Liver (tissue), 9 donors: ENCODE results near the gene BMP8A. TPM values are rescaled to one million over a fixed set of nuclear protein-coding genes. Genes with fewer than 3 reads are reported as not detected.
A peak's percentile ranks its signal among the peaks of the same experiment; 100 is the strongest.

Source experiments
- DNase-seq: peaks from one replicate; pipeline ENCODE4 v3.0.0-alpha.2; 2017; ENCODE audit warnings: low spot score
- H3K27ac ChIP-seq, 2 donors: one replicate each; pipeline ENCODE4 v1.7.0; 2013; ENCODE audit warnings: inconsistent platforms in 2 of 2, low read length in 2 of 2, control low read depth in 1 of 2, low read depth in 1 of 2, mild to moderate bottlenecking in 1 of 2
- H3K27me3 ChIP-seq, 4 donors: one replicate each; pipeline versions ENCODE4 v1.6.1 to v1.7.0; 2013; ENCODE audit warnings: low read length in 3 of 4, inconsistent platforms in 1 of 4, mild to moderate bottlenecking in 1 of 4, moderate library complexity in 1 of 4; ENCODE audit not compliant: control insufficient read depth in 4 of 4, insufficient read depth in 4 of 4
- H3K36me3 ChIP-seq, 4 donors: one replicate each; pipeline versions ENCODE4 v1.6.1 to v1.7.0; 2013; ENCODE audit warnings: low read length in 3 of 4, mild to moderate bottlenecking in 3 of 4, low read depth in 1 of 4, moderate library complexity in 1 of 4; ENCODE audit not compliant: control insufficient read depth in 4 of 4, insufficient read depth in 3 of 4
- H3K4me1 ChIP-seq, 4 donors: one replicate each; pipeline versions ENCODE4 v1.6.1 to v1.7.0; 2013; ENCODE audit warnings: low read length in 3 of 4, mild to moderate bottlenecking in 3 of 4, moderate library complexity in 1 of 4; ENCODE audit not compliant: control insufficient read depth in 4 of 4, insufficient read depth in 4 of 4
- H3K4me3 ChIP-seq, 3 donors: one replicate each; pipeline versions ENCODE4 v1.6.1 to v1.7.0; 2013; ENCODE audit warnings: low read length in 3 of 3, control low read depth in 1 of 3, low read depth in 1 of 3, mild to moderate bottlenecking in 1 of 3
- H3K9ac ChIP-seq, 2 donors: one replicate each; pipeline ENCODE4 v1.7.0; 2013; ENCODE audit warnings: low read length in 2 of 2, mild to moderate bottlenecking in 2 of 2, moderate library complexity in 2 of 2, control low read depth in 1 of 2, low read depth in 1 of 2
- H3K9me3 ChIP-seq, 4 donors: one replicate each; pipeline versions ENCODE4 v1.6.1 to v1.7.0; 2013; ENCODE audit warnings: low read length in 3 of 4; ENCODE audit not compliant: control insufficient read depth in 4 of 4
- EGR1 ChIP-seq, 2 donors: IDR thresholded peaks; 2 replicates each; pipeline ENCODE4 v1.6.1; 2016 to 2018; ENCODE audit warnings: antibody characterized with exemption in 2 of 2, low read depth in 2 of 2
- FOXA1 ChIP-seq: IDR thresholded peaks from 2 replicates; pipeline ENCODE4 v1.6.1; 2016; ENCODE audit warnings: antibody characterized with exemption
- FOXA2 ChIP-seq: IDR thresholded peaks from 2 replicates; pipeline ENCODE4 v1.6.1; 2016; ENCODE audit warnings: antibody characterized with exemption
- GABPA ChIP-seq, 2 donors: IDR thresholded peaks in 1 of 2; conservative IDR thresholded peaks in 1 of 2; 2 replicates each; pipeline ENCODE4 v1.6.1; 2016; ENCODE audit warnings: antibody characterized with exemption in 2 of 2, mild to moderate bottlenecking in 1 of 2, moderate library complexity in 1 of 2
- HNF4A ChIP-seq, 2 donors: conservative IDR thresholded peaks; 2 replicates each; pipeline ENCODE4 v1.6.1; 2016; ENCODE audit warnings: antibody characterized with exemption in 2 of 2, mild to moderate bottlenecking in 2 of 2
- HNF4G ChIP-seq: IDR thresholded peaks from 2 replicates; pipeline ENCODE4 v1.6.1; 2016; ENCODE audit warnings: antibody characterized with exemption
- JUND ChIP-seq, 2 donors: IDR thresholded peaks; 2 replicates each; pipeline ENCODE4 v1.6.1; 2016; ENCODE audit warnings: antibody characterized with exemption in 2 of 2
- NR2F2 ChIP-seq: IDR thresholded peaks from 2 replicates; pipeline ENCODE4 v1.6.1; 2016; ENCODE audit warnings: antibody characterized with exemption
- RAD21 ChIP-seq, 2 donors: IDR thresholded peaks; 2 replicates each; pipeline ENCODE4 v1.6.1; 2016; ENCODE audit warnings: antibody characterized with exemption in 2 of 2, mild to moderate bottlenecking in 2 of 2
- RXRA ChIP-seq, 2 donors: IDR thresholded peaks; 2 replicates each; pipeline ENCODE4 v1.6.1; 2017 to 2018; ENCODE audit warnings: antibody characterized with exemption in 2 of 2, mild to moderate bottlenecking in 1 of 2
- SP1 ChIP-seq: IDR thresholded peaks from 2 replicates; pipeline ENCODE4 v1.6.1; 2018; ENCODE audit warnings: antibody characterized with exemption, mild to moderate bottlenecking
- TAF1 ChIP-seq: conservative IDR thresholded peaks from 2 replicates; pipeline ENCODE4 v1.6.1; 2016; ENCODE audit warnings: antibody characterized with exemption, mild to moderate bottlenecking
- YY1 ChIP-seq: IDR thresholded peaks from 2 replicates; pipeline ENCODE4 v1.6.1; 2016; ENCODE audit warnings: antibody characterized with exemption, mild to moderate bottlenecking
- WGBS: extraction: QIAGEN DNeasy Blood & Tissue Kit; methylation state at CpG from one replicate; pipeline ENCODE4 v1.1.7; 2013; 5-methylcytosine and 5-hydroxymethylcytosine counted together
- polyA plus RNA-seq, 2 donors: library from polyadenylated mRNA; stranded (reverse) in 1 of 2; unstranded in 1 of 2; fragments of 200-250 nt in 1 of 2; fragments of >200 nt in 1 of 2; fragmentation: Nextera tagmentation in 1 of 2; extraction: Ambion mirVana in 1 of 2; gene quantifications; one replicate each; pipeline versions ENCODE4 v1.2.1 to v1.2.3, GENCODE V29; 2013 to 2015
- total RNA-seq, 2 donors: library from RNA; depleted of rRNA; stranded (reverse); fragments of >200 nt; gene quantifications; one replicate each; pipeline ENCODE4 v1.2.3, GENCODE V29; 2014
- TF ChIP-seq, protein P1 (sequence below): IDR thresholded peaks from 2 replicates; pipeline ENCODE4 v1.6.1; 2016; ENCODE audit warnings: antibody characterized with exemption, mild to moderate bottlenecking
- TF ChIP-seq, protein P2 (sequence below): IDR thresholded peaks from 2 replicates; pipeline ENCODE4 v1.6.1; 2016; ENCODE audit warnings: antibody characterized with exemption
- TF ChIP-seq, protein P3 (sequence below): IDR thresholded peaks from 2 replicates; pipeline ENCODE4 v1.6.1; 2016; ENCODE audit warnings: antibody characterized with exemption
- TF ChIP-seq, protein P4 (sequence below): fragments of 150-350 bp; IDR thresholded peaks from 2 replicates; pipeline ENCODE4 v1.5.1; 2017; ENCODE audit warnings: improper control_type of control experiment, low read depth, low read length; ENCODE audit not compliant: missing input control
- TF ChIP-seq, protein P5 (sequence below): IDR thresholded peaks from 2 replicates; pipeline ENCODE4 v1.6.1; 2016; ENCODE audit warnings: antibody characterized with exemption
- donor health status: healthy.
- donor health status: healthy.
- donor health status: healthy.
- donor health status: healthy.
- donor health status: healthy.

BMP8A gene, protein sequence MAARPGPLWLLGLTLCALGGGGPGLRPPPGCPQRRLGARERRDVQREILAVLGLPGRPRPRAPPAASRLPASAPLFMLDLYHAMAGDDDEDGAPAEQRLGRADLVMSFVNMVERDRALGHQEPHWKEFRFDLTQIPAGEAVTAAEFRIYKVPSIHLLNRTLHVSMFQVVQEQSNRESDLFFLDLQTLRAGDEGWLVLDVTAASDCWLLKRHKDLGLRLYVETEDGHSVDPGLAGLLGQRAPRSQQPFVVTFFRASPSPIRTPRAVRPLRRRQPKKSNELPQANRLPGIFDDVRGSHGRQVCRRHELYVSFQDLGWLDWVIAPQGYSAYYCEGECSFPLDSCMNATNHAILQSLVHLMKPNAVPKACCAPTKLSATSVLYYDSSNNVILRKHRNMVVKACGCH
- total RNA-seq (not detected), polyA plus RNA-seq (not detected)

DNA sequence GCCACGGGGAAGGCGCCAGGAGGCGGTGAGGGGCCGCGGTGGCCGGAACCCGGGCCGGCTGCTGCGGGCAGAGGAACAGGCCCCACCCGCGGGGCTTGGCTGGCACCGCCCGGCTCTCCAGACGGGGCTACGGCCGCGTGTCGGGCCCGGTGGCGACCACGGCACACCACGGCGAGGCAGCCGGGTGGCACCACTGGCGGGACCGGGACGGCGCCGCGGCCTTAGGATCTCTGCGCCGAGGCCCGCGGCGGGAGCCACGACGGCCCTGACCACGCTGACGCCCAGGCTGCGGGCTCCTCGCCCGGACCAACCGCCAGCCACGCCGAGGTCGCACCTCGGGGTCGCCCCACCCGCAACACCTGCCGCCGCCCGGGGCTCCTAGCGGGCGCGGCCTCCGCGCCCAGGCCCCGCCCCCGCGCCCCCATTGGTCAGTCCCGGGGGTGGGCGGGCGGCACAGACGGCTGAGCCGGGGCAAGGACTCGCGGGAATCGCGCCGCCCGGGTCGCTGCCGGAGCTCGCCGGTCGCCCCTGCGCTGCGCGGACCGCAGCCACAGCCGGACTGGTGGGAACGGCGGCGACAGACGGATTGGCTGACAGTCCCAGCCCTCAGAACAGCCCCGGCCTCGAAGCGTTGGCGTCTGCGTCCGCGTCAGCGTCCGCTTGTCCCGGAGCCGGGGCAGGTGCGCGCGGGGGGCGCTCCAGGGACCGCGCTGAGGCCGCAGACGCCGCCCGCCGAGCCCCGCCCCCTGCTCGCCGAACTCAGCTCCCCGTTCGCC, at the start of gene BMP8A:
Gene BMP8A, plus strand, starts transcription at position 491 of the 776 bp plus-strand sequence. CDS start 356 bp downstream, outside the sequence.
- peaks cover 4 to 12% (median 7%) of the 10 kb centered on the region in 4 donors for H3K4me1 ChIP-seq
- no peaks in the 10 kb centered on the region for H3K9me3 ChIP-seq
- H3K36me3 ChIP-seq, result peaks cover 0 to 14% (median 12%) of the 10 kb centered on the region in 4 donors
- WGBS, result 3% methylated on average over 112 of the region's 112 CpGs
- TF ChIP-seq HNF4A (conservative IDR thresholded peaks at IDR 0.05), result no peak
- TF ChIP-seq GABPA (IDR thresholded peaks at IDR 0.05 in 1 of 2, conservative IDR thresholded peaks at IDR 0.05 in 1 of 2), result no peak
- TF ChIP-seq, protein P1, sequence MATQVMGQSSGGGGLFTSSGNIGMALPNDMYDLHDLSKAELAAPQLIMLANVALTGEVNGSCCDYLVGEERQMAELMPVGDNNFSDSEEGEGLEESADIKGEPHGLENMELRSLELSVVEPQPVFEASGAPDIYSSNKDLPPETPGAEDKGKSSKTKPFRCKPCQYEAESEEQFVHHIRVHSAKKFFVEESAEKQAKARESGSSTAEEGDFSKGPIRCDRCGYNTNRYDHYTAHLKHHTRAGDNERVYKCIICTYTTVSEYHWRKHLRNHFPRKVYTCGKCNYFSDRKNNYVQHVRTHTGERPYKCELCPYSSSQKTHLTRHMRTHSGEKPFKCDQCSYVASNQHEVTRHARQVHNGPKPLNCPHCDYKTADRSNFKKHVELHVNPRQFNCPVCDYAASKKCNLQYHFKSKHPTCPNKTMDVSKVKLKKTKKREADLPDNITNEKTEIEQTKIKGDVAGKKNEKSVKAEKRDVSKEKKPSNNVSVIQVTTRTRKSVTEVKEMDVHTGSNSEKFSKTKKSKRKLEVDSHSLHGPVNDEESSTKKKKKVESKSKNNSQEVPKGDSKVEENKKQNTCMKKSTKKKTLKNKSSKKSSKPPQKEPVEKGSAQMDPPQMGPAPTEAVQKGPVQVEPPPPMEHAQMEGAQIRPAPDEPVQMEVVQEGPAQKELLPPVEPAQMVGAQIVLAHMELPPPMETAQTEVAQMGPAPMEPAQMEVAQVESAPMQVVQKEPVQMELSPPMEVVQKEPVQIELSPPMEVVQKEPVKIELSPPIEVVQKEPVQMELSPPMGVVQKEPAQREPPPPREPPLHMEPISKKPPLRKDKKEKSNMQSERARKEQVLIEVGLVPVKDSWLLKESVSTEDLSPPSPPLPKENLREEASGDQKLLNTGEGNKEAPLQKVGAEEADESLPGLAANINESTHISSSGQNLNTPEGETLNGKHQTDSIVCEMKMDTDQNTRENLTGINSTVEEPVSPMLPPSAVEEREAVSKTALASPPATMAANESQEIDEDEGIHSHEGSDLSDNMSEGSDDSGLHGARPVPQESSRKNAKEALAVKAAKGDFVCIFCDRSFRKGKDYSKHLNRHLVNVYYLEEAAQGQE, result no peak
- no peak for TF ChIP-seq TAF1
- TF ChIP-seq JUND (IDR thresholded peaks at IDR 0.05), result no peak
- no peak for TF ChIP-seq SP1
- no peak for TF ChIP-seq YY1
- DNase-seq, result peak; percentile 66
- H3K4me3 ChIP-seq, result peak within 1 kb of the TSS in 2 of 3 donors; percentile 38 to 55
- peaks cover 0 to 2% (median 0%) of the 10 kb centered on the region in 4 donors for H3K27me3 ChIP-seq
- no peak within 1 kb of the TSS for H3K9ac ChIP-seq
- H3K27ac ChIP-seq, result no peak within 1 kb of the TSS

DNA sequence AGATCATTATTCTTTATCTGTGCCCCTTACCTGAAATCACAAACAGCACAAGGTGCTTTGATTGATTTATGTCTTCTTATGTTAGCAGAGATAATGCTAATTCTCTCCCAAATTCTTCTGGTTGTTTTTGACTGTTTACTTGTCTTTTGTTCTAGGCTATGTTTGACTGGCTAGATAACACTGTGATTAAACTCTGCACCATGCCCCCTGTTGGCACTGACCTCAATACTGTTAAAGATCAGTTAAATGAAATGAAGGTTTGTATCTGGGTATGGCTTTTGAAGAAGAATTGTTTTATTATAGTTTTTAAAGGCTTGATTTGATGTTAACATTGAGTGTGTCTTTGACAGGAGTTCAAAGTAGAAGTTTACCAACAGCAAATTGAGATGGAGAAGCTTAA, 49.6 kb upstream of the BMP8A start:
- no peak overlapping the region for H3K9ac ChIP-seq
- H3K9me3 ChIP-seq, result no peaks in the 10 kb centered on the region
- H3K4me1 ChIP-seq, result peaks cover 5 to 14% (median 7%) of the 10 kb centered on the region in 4 donors
- no peak for DNase-seq
- peaks cover 9 to 80% (median 63%) of the 10 kb centered on the region in 4 donors for H3K36me3 ChIP-seq
- TF ChIP-seq, protein P1, result peak; percentile 37
- peak; percentile 30 to 70 for TF ChIP-seq RXRA (IDR thresholded peaks at IDR 0.05)
- TF ChIP-seq SP1, result peak; percentile 41
- peak; percentile 69 to 84 for TF ChIP-seq HNF4A (conservative IDR thresholded peaks at IDR 0.05)
- peak; percentile 9 for TF ChIP-seq FOXA1
- no peak for TF ChIP-seq GABPA (IDR thresholded peaks at IDR 0.05 in 1 of 2, conservative IDR thresholded peaks at IDR 0.05 in 1 of 2)
- TF ChIP-seq, protein P2, sequence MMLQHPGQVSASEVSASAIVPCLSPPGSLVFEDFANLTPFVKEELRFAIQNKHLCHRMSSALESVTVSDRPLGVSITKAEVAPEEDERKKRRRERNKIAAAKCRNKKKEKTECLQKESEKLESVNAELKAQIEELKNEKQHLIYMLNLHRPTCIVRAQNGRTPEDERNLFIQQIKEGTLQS, result no peak
- TF ChIP-seq JUND (IDR thresholded peaks at IDR 0.05), result no peak
- TF ChIP-seq RAD21 (IDR thresholded peaks at IDR 0.05), result peak; percentile 25 to 36
- TF ChIP-seq YY1, result peak; percentile 35
- TF ChIP-seq, protein P3, sequence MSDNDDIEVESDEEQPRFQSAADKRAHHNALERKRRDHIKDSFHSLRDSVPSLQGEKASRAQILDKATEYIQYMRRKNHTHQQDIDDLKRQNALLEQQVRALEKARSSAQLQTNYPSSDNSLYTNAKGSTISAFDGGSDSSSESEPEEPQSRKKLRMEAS, result peak; percentile 31
- TF ChIP-seq EGR1 (IDR thresholded peaks at IDR 0.05; ENCODE audit: low read depth in 2 of 2), result no peak
- TF ChIP-seq, protein P4, sequence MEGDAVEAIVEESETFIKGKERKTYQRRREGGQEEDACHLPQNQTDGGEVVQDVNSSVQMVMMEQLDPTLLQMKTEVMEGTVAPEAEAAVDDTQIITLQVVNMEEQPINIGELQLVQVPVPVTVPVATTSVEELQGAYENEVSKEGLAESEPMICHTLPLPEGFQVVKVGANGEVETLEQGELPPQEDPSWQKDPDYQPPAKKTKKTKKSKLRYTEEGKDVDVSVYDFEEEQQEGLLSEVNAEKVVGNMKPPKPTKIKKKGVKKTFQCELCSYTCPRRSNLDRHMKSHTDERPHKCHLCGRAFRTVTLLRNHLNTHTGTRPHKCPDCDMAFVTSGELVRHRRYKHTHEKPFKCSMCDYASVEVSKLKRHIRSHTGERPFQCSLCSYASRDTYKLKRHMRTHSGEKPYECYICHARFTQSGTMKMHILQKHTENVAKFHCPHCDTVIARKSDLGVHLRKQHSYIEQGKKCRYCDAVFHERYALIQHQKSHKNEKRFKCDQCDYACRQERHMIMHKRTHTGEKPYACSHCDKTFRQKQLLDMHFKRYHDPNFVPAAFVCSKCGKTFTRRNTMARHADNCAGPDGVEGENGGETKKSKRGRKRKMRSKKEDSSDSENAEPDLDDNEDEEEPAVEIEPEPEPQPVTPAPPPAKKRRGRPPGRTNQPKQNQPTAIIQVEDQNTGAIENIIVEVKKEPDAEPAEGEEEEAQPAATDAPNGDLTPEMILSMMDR, result no peak
- TF ChIP-seq FOXA2, result no peak
- TF ChIP-seq NR2F2, result no peak
- no peak for TF ChIP-seq TAF1
- TF ChIP-seq HNF4G, result no peak
- TF ChIP-seq, protein P5, sequence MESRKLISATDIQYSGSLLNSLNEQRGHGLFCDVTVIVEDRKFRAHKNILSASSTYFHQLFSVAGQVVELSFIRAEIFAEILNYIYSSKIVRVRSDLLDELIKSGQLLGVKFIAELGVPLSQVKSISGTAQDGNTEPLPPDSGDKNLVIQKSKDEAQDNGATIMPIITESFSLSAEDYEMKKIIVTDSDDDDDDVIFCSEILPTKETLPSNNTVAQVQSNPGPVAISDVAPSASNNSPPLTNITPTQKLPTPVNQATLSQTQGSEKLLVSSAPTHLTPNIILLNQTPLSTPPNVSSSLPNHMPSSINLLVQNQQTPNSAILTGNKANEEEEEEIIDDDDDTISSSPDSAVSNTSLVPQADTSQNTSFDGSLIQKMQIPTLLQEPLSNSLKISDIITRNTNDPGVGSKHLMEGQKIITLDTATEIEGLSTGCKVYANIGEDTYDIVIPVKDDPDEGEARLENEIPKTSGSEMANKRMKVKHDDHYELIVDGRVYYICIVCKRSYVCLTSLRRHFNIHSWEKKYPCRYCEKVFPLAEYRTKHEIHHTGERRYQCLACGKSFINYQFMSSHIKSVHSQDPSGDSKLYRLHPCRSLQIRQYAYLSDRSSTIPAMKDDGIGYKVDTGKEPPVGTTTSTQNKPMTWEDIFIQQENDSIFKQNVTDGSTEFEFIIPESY, result no peak
- H3K27ac ChIP-seq, result peak overlapping the region in 1 of 2 donors; percentile 30
- H3K27me3 ChIP-seq, result no peaks in the 10 kb centered on the region
- H3K4me3 ChIP-seq, result no peak overlapping the region
